NB4 (cell line): ENCODE measurements around the gene UNC13C.

Experiments used
- DNase-seq: peaks from one replicate; pipeline ENCODE4 v3.0.0; 2010; ENCODE audit warnings: low read depth
- H3K4me3 ChIP-seq: one replicate; pipeline ENCODE4 v1.5.1; 2011; ENCODE audit warnings: mild to moderate bottlenecking, low read depth, low read length, moderate library complexity
- MYC ChIP-seq: IDR thresholded peaks from 2 replicates; pipeline ENCODE4 v1.6.1; 2011; ENCODE audit warnings: low read depth, low read length
- POLR2A ChIP-seq: IDR thresholded peaks from 2 replicates; pipeline ENCODE4 v1.6.1; 2011; ENCODE audit warnings: mild to moderate bottlenecking; ENCODE audit not compliant: insufficient read length; ENCODE audit errors: extremely low read depth
- TF ChIP-seq, protein P1 (sequence below): IDR thresholded peaks from 2 replicates; pipeline ENCODE4 v1.6.1; 2011; ENCODE audit warnings: low read depth, low read length
- TF ChIP-seq, protein P2 (sequence below): IDR thresholded peaks from one replicate; pipeline ENCODE4 v1.5.1; 2012; ENCODE audit warnings: low read depth, low read length

The UNC13C gene

DNA sequence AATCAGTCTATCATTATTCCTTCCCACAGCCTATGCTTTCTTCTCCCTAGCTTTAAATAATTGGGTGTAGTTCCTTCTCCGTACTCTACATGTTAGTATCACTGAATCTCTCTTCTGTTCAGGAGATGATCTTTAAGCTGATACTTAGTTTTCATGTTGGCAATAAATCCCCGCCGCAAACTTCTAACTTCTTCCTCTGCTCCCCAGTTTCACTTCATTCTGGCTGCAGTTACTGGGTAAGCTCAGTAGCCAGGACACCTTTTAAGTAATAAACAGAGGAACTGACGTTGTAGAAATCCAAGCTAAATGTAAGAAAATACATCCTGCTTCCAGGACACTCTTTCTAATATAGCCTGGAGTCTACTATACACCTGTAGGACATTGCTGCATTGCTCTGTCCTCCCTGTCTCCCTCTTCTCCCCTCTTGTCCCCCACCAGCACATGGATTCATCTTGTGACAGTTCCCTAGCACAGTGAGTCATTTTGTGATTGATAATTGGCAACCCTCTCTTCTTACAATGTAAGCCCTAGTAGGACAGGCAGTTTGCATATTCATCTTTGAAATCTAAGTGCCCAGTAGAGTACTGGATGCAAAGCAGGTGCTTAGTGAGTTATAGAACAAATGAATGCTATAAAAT is 598.2 kb downstream of the UNC13C start:
- TF ChIP-seq, protein P1, sequence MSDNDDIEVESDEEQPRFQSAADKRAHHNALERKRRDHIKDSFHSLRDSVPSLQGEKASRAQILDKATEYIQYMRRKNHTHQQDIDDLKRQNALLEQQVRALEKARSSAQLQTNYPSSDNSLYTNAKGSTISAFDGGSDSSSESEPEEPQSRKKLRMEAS: no peak
- no peak for TF ChIP-seq MYC
- TF ChIP-seq POLR2A: no peak
- TF ChIP-seq, protein P2, sequence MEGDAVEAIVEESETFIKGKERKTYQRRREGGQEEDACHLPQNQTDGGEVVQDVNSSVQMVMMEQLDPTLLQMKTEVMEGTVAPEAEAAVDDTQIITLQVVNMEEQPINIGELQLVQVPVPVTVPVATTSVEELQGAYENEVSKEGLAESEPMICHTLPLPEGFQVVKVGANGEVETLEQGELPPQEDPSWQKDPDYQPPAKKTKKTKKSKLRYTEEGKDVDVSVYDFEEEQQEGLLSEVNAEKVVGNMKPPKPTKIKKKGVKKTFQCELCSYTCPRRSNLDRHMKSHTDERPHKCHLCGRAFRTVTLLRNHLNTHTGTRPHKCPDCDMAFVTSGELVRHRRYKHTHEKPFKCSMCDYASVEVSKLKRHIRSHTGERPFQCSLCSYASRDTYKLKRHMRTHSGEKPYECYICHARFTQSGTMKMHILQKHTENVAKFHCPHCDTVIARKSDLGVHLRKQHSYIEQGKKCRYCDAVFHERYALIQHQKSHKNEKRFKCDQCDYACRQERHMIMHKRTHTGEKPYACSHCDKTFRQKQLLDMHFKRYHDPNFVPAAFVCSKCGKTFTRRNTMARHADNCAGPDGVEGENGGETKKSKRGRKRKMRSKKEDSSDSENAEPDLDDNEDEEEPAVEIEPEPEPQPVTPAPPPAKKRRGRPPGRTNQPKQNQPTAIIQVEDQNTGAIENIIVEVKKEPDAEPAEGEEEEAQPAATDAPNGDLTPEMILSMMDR: no peak
- DNase-seq: no peak
- no peak overlapping the region for H3K4me3 ChIP-seq

DNA sequence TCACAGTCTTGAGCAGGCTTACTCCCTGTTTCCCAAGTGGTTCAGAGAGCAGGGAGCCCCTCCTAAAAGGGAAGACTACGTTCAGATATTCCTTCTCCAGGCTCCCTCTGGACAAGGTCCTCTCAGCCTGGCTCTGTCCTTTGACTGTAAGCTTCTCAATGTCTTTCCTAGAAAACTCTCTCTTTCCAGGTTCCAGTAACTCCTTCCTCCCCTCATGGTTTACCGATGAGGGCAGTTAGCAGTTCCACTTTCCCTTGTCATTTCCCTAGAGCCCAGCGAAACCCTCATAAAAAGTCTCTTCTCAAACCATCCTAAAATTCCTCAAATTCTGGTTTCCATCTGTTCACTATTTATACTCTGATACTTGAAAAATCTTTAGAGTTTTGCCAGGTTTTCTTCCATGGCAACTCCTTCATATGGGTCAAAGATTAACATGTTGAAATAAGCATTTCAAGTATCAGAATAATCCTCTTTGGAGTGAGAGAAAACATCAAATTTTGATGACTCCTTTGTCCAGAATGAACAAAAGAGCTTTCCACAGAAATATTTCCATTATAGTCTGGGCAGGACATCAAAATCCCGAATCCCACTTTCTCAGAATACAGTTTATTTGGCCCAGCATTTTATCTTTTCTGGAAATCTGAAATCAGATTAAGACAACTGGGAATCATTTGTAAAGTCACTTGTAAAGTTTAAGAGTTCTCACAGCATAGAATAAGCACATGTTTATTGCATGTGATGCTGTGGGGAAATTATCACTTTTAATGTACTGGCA is 599.4 kb downstream of the UNC13C start:
- TF ChIP-seq, protein P1: no peak
- no peak for TF ChIP-seq MYC
- TF ChIP-seq POLR2A: no peak
- TF ChIP-seq, protein P2: no peak
- DNase-seq: no peak
- H3K4me3 ChIP-seq: no peak overlapping the region

DNA sequence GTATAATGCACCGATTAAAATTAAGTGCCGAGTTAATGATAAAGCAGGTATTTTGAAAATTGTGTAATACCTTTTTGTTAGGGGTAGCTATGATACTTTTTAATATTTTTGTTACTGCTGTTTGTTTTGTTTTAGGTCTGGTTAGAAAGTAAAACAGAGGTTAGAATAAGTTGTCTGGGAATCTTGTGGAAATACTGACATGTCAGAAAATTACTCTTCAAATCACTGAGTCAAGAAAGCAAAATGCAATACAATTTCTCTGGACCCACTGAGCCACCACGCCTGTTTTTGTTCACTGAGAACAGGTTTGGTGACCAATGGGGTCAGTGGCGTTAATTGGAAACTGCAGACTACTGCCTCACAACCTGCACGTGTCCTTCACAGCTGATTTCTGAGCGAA is 601.6 kb downstream of the UNC13C start:
- H3K4me3 ChIP-seq: no peak overlapping the region
- TF ChIP-seq, protein P1: no peak
- TF ChIP-seq, protein P2: no peak
- TF ChIP-seq MYC (no peak), POLR2A (no peak)
- no peak for DNase-seq

DNA sequence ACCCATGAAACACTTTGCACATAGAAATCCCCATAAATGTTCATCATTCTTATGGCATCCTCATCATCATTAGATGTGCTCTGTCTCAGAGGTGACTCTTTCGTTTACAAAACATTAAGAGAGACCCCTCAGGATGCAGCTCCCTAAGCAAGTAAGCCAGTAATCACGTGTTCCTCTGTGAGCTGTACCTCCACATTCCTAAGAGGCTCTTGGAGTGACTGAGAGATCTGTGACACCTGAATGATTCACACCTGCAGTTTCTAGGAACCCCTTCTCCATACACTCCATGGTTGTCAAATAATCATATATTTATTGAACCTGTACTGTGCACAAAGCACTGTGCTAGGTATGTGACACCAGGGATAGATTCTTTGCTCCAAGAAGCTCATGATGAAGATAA is 602.4 kb downstream of the UNC13C start:
- no peak overlapping the region for H3K4me3 ChIP-seq
- no peak for DNase-seq
- no peak for TF ChIP-seq POLR2A
- no peak for TF ChIP-seq MYC
- TF ChIP-seq, protein P1: no peak
- TF ChIP-seq, protein P2: no peak

DNA sequence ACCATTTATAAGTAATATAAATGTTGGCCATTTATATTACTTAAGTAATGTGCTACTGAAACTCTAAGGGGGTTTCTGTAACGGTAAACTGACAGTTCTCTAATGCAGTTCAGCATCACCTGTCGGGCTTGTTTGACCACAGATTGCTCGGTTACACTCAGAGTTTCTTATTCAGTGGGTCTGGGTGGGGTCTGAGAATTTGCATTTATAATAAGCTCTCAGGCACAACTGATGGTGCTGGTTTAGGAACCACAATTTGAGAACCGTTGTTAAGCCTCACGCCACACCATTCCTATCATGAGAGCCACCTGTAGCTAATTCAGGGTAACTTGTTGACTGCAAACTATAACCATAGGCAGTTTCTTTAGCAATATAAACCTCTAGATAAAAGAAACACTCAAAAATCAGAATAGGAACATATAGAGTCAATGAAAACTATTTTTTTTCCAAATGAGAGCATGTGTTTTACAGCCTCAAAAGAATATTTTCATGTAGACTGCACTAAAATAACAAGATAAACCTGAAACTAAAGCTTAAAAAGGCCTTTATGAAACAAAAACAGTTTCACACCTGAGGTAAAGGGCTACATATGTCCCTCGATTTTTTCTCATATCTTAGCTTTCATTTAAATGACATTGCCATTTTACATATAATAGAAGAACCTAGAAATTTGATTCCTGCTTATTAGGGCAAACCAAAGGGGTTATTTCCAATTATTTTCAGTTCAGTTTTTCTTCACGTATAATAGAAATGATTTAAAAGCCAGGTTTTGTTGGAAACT is 604.8 kb downstream of the UNC13C start:
- H3K4me3 ChIP-seq: no peak overlapping the region
- no peak for DNase-seq
- TF ChIP-seq, protein P2: no peak
- TF ChIP-seq POLR2A: no peak
